B cell (primary cell): ENCODE measurements around the gene D2HGDH. TPM values are rescaled to one million over a fixed set of nuclear protein-coding genes. Genes with fewer than 3 reads are reported as not detected.

Experiments
- ATAC-seq: fragments of 200-7000 bp; cut with Tn5 transposase; one replicate; pipeline ENCODE4 v1.10.0; 2021; ENCODE audit warnings: low read depth, mild to moderate bottlenecking, moderate number of reproducible peaks, moderate library complexity
- CTCF ChIA-PET: fragments of 350-600 bp; sonication (Branson Sonifier 250); formaldehyde crosslinking; loops from one replicate; lab custom pipeline; 2021; ENCODE audit warnings: antibody characterized with exemption, inconsistent platforms; lab: Charles Lee
- POLR2A ChIA-PET: fragments of 350-600 bp; sonication (Branson Sonifier 250); formaldehyde crosslinking; loops from one replicate; lab custom pipeline; 2021; ENCODE audit warnings: antibody characterized with exemption; lab: Charles Lee
- DNase-seq: peaks from one replicate; pipeline ENCODE4 v3.0.0; 2013
- H2AFZ ChIP-seq: 2 replicates; pipeline ENCODE4 v1.6.1; 2012; ENCODE audit warnings: mild to moderate bottlenecking, low read depth, low read length; ENCODE audit not compliant: insufficient read depth, poor library complexity, severe bottlenecking
- H3K27ac ChIP-seq, 2 donors: 1 replicate in 1 of 2; 2 replicates in 1 of 2; pipeline ENCODE4 v1.5.1; 2012 to 2013; ENCODE audit warnings: low read length in 2 of 2, mild to moderate bottlenecking in 2 of 2, moderate library complexity in 1 of 2
- H3K27me3 ChIP-seq, 4 experiments: fragments of 200-600 bp in 1 of 4; sonication (generic) in 1 of 4; replicated peaks in 1 of 4; 1 replicate in 2 of 4; 2 replicates in 2 of 4; pipeline versions ENCODE4 v1.6.1 to v1.7.0; 2013 to 2016; ENCODE audit warnings: low read length in 3 of 4, mild to moderate bottlenecking in 2 of 4, mixed read lengths in 1 of 4, moderate library complexity in 1 of 4; ENCODE audit not compliant: insufficient read depth in 4 of 4, control insufficient read depth in 3 of 4; ENCODE audit errors: control extremely low read depth in 1 of 4
- H3K36me3 ChIP-seq, 2 experiments: replicated peaks in 1 of 2; 1 replicate in 1 of 2; 2 replicates in 1 of 2; pipeline versions ENCODE4 v1.6.1 to v1.7.1; 2013; ENCODE audit warnings: low read length in 1 of 2; ENCODE audit not compliant: insufficient read depth in 2 of 2, control insufficient read depth in 1 of 2; ENCODE audit errors: control extremely low read depth in 1 of 2, extremely low read depth in 1 of 2
- H3K4me1 ChIP-seq, 2 donors: fragments of 200-600 bp in 1 of 2; sonication (generic) in 1 of 2; 1 replicate in 1 of 2; 2 replicates in 1 of 2; pipeline versions ENCODE4 v1.5.1 to v1.6.1; 2013 to 2017; ENCODE audit warnings: low read length in 2 of 2; ENCODE audit not compliant: control insufficient read depth in 2 of 2, insufficient read depth in 2 of 2
- H3K4me2 ChIP-seq: replicated peaks from 2 replicates; pipeline ENCODE3; 2012; ENCODE audit warnings: mild to moderate bottlenecking, low read depth, low read length; ENCODE audit not compliant: poor library complexity, severe bottlenecking
- H3K4me3 ChIP-seq, 5 experiments: fragments of 200-600 bp in 1 of 5; sonication (generic) in 1 of 5; 1 replicate in 3 of 5; 2 replicates in 2 of 5; pipeline versions ENCODE4 v1.5.1 to v1.7.0; 2011 to 2016; ENCODE audit warnings: low read length in 4 of 5, mild to moderate bottlenecking in 4 of 5, low read depth in 2 of 5, control low read depth in 1 of 5, moderate library complexity in 1 of 5; ENCODE audit not compliant: insufficient read depth in 1 of 5; ENCODE audit errors: control extremely low read depth in 1 of 5, extremely low read depth in 1 of 5
- H3K79me2 ChIP-seq: fragments of 200-600 bp; sonication (generic); one replicate; pipeline ENCODE4 v1.6.0; 2016; ENCODE audit warnings: low read length; ENCODE audit not compliant: control insufficient read depth, insufficient read depth
- H3K9ac ChIP-seq: fragments of 200-600 bp; sonication (generic); 2 replicates; pipeline ENCODE4 v1.6.1; 2017; ENCODE audit warnings: mild to moderate bottlenecking, low read length, moderate library complexity
- H3K9me3 ChIP-seq, 3 donors: one replicate each; pipeline versions ENCODE4 v1.6.1 to v1.7.1; 2013; ENCODE audit warnings: low read length in 2 of 3; ENCODE audit not compliant: control insufficient read depth in 2 of 3, insufficient read depth in 1 of 3; ENCODE audit errors: control extremely low read depth in 1 of 3
- H4K20me1 ChIP-seq: 2 replicates; pipeline ENCODE4 v1.6.0; 2012; ENCODE audit warnings: mild to moderate bottlenecking, low read length; ENCODE audit not compliant: insufficient read depth, control insufficient read depth, poor library complexity, severe bottlenecking
- H3K27ac Mint-ChIP-seq: one replicate; pipeline ENCODE4 v1.8.0; 2021; ENCODE audit warnings: mixed read lengths
- H3K27me3 Mint-ChIP-seq: one replicate; pipeline ENCODE4 v1.8.0; 2021; ENCODE audit warnings: mixed read lengths
- H3K4me1 Mint-ChIP-seq: one replicate; pipeline ENCODE4 v1.8.0; 2021; ENCODE audit warnings: mixed read lengths
- H3K4me3 Mint-ChIP-seq: one replicate; pipeline ENCODE4 v1.8.0; 2021; ENCODE audit warnings: mixed read lengths
- H3K9me3 Mint-ChIP-seq: one replicate; pipeline ENCODE4 v1.8.0; 2022; ENCODE audit warnings: mixed read lengths; ENCODE audit not compliant: insufficient read depth
- EZH2 ChIP-seq: IDR thresholded peaks from 2 replicates; pipeline ENCODE4 v1.6.1; 2012; ENCODE audit warnings: borderline replicate concordance, low read depth, mild to moderate bottlenecking, moderate library complexity, low read length; ENCODE audit not compliant: insufficient read depth, poor library complexity, severe bottlenecking
- WGBS: methylation state at CpG from one replicate; pipeline ENCODE4 v1.1.5; 2013; ENCODE audit warnings: missing lambda C conversion rate; ENCODE audit not compliant: insufficient coverage; 5-methylcytosine and 5-hydroxymethylcytosine counted together
- intact Hi-C: fragments of 100-400 bp; cut with micrococcal nuclease; formaldehyde crosslinking; loops from one replicate; pipeline ENCODE4 v1.10.0; 2022
- polyA plus RNA-seq: library from polyadenylated mRNA; depleted of rRNA; stranded (reverse); fragments of >200 nt; gene quantifications from 2 replicates; pipeline ENCODE4 v1.2.3, GENCODE V29; 2012
- total RNA-seq, 2 donors: library from RNA; stranded (reverse); fragments of 120-200 nt in 1 of 2; gene quantifications; 1 replicate in 1 of 2; 2 replicates in 1 of 2; pipeline versions ENCODE4 v1.2.3 to v1.2.4, GENCODE V29; 2013 to 2022
- TF ChIP-seq, protein P1 (sequence below): fragments of 200-600 bp; IDR thresholded peaks from one replicate; pipeline ENCODE4 v1.8.0; 2022; ENCODE audit warnings: antibody characterized with exemption, mild to moderate bottlenecking

The D2HGDH gene
- total and polyA plus RNA-seq, 2 donors (not counting 1 experiment from before 2014, with no cell fraction given): 44.0 to 67.7 TPM

DNA sequence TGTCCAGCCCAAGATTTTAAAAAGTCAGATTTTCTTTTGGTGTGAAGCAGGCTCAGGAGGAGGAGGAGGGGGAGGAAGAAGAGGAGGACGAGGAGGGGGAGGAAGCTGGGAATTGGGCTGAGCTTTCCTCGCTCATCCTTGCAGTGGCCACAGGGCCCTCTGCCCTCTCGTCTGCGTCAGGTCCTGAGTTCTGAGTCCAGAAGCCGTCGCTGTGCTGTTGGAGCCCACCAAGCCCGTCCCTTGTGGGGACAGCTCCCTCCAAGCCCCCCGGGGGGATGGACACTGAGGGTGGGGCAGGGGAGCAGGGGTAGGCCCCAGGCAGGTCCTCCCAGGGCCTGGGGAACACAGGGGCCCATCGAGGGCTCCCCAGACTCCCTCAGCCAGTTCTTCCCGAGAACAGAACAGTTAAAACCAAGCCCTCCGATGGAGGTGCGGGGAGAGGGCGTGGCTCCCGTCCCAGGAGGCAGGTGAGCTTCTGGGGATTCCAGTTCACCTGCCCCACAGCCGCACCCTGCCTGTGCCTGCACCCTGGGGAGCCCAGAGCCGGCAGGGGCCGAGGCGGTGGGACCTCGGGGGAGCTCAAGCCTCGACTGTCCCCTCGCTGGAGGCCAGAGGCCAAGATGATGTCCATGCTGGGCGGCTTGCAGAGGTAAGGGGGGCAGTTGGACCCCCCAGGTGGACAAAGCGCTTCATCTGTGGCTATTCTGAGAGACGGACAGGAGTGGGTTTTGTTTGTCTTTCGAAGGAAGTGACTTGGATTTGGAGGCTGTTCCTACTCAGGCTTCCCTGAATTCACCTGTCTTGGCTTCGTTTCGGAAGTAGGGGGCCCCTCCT, 42.1 kb downstream of the D2HGDH start, which contains the start of gene GAL3ST2:
TSS of gene GAL3ST2 (plus strand) at position 487 of the 834 bp plus-strand sequence. CDS start at position 621, 134 bp downstream.
- H3K9me3 Mint-ChIP-seq: peaks cover 2% of the 10 kb centered on the region
- no peaks in the 10 kb centered on the region for H4K20me1 ChIP-seq

More for the DNA sequence above, 42.1 kb downstream of the D2HGDH start, which contains the start of gene GAL3ST2:
- Histone ChIP-seq H2AFZ (no peak within 1 kb of the TSS), H3K27ac (no peak within 1 kb of the TSS), H3K4me3 (no peak within 1 kb of the TSS), H3K4me2 (no peak within 1 kb of the TSS), H3K9ac (no peak within 1 kb of the TSS), H3K4me1 (peaks cover 0 to 14% of the 10 kb centered on the region in 2 donors), H3K79me2 (no peaks in the 10 kb centered on the region), H3K27me3 (peaks cover 0 to 13% (median 0%) of the 10 kb centered on the region in 4 experiments), H3K36me3 (no peaks in the 10 kb centered on the region), H3K9me3 (peaks cover 0 to 4% (median 1%) of the 10 kb centered on the region in 3 donors)
- TF ChIP-seq, protein P1, sequence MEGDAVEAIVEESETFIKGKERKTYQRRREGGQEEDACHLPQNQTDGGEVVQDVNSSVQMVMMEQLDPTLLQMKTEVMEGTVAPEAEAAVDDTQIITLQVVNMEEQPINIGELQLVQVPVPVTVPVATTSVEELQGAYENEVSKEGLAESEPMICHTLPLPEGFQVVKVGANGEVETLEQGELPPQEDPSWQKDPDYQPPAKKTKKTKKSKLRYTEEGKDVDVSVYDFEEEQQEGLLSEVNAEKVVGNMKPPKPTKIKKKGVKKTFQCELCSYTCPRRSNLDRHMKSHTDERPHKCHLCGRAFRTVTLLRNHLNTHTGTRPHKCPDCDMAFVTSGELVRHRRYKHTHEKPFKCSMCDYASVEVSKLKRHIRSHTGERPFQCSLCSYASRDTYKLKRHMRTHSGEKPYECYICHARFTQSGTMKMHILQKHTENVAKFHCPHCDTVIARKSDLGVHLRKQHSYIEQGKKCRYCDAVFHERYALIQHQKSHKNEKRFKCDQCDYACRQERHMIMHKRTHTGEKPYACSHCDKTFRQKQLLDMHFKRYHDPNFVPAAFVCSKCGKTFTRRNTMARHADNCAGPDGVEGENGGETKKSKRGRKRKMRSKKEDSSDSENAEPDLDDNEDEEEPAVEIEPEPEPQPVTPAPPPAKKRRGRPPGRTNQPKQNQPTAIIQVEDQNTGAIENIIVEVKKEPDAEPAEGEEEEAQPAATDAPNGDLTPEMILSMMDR: no peak
- no peak for TF ChIP-seq EZH2
- Mint-ChIP-seq H3K4me1 (peaks cover 8% of the 10 kb centered on the region), H3K27ac (no peak within 1 kb of the TSS), H3K27me3 (peaks cover 4% of the 10 kb centered on the region), H3K4me3 (no peak within 1 kb of the TSS)
- DNase-seq (no peak), ATAC-seq (no peak)
- ChIA-PET POLR2A (no interaction called here), CTCF (no interaction called here)
- intact Hi-C loops: no loop called here
- 86% methylated on average over 24 of the region's 27 CpGs for WGBS
